Cerebellar cortex (tissue), 1 donor: ENCODE data around the gene ATRAID.

Experiments used
- DNase-seq: peaks from one replicate; pipeline ENCODE4 v3.0.0-alpha.2; 2015; ENCODE audit warnings: low spot score

The ATRAID gene

GRCh38 chr2:27219091-27219490 lies 7.2 kb downstream of the ATRAID start:
- DNase-seq = no peak

GRCh38 chr2:27220091-27220490 lies 8.2 kb downstream of the ATRAID start:
- DNase-seq = no peak

GRCh38 chr2:27221166-27221565 lies 9.3 kb downstream of the ATRAID start:
- DNase-seq = no peak

GRCh38 chr2:27222407-27222806 lies 10.6 kb downstream of the ATRAID start:
- DNase-seq = no peak

GRCh38 chr2:27223416-27223815 lies 11.6 kb downstream of the ATRAID start:
- DNase-seq = no peak

GRCh38 chr2:27225526-27225925 lies 13.7 kb downstream of the ATRAID start:
- no peak for DNase-seq

- no peak for DNase-seq
These were observed 15.7 kb downstream of the ATRAID start for GRCh38 chr2:27227501-27227900.

GRCh38 chr2:27231921-27232320 lies 20.1 kb downstream of the ATRAID start:
- DNase-seq = no peak

- no peak for DNase-seq
These were observed 21.5 kb downstream of the ATRAID start for GRCh38 chr2:27233341-27233740.

GRCh38 chr2:27236136-27236535 lies 24.3 kb downstream of the ATRAID start:
- no peak for DNase-seq

GRCh38 chr2:27236626-27237025 lies 24.8 kb downstream of the ATRAID start:
- DNase-seq = no peak

- no peak for DNase-seq
These were observed 25.6 kb downstream of the ATRAID start for GRCh38 chr2:27237341-27237945.

GRCh38 chr2:27238976-27239375 lies 27.1 kb downstream of the ATRAID start:
- DNase-seq = no peak

- no peak for DNase-seq
These were observed 28.6 kb downstream of the ATRAID start for GRCh38 chr2:27240406-27240805.

GRCh38 chr2:27241761-27242613 lies 30.1 kb downstream of the ATRAID start:
- DNase-seq = no peak

GRCh38 chr2:27242614-27242951 lies 30.7 kb downstream of the ATRAID start:
- no peak for DNase-seq

- DNase-seq = no peak
These were observed 31.7 kb downstream of the ATRAID start for GRCh38 chr2:27243391-27244130.

- no peak for DNase-seq
These were observed 33.3 kb downstream of the ATRAID start for GRCh38 chr2:27245116-27245515.

GRCh38 chr2:27245626-27246025 lies 33.8 kb downstream of the ATRAID start:
- no peak for DNase-seq

- no peak for DNase-seq
These were observed 36.1 kb downstream of the ATRAID start for GRCh38 chr2:27247893-27248292.

- no peak for DNase-seq
These were observed 37.5 kb downstream of the ATRAID start for GRCh38 chr2:27249159-27249890.

- DNase-seq = peak; percentile 46
These were observed 38.2 kb downstream of the ATRAID start for GRCh38 chr2:27249891-27250651.
